HG03565 (cell line): Measurements from ENCODE around the gene MYLK3.

ENCODE experiments used
- ATAC-seq: cut with Tn5 transposase; IDR thresholded peaks from one replicate; pipeline ENCODE4 v1.9.1; 2021; ENCODE audit warnings: mild to moderate bottlenecking, moderate library complexity; ENCODE audit not compliant: unreplicated experiment

Gene MYLK3

GRCh38 chr16:46759309-46759708, 11.2 kb upstream of the MYLK3 start:
- ATAC-seq, result no peak

GRCh38 chr16:46757339-46758050, 9.4 kb upstream of the MYLK3 start:
- no peak for ATAC-seq

- no peak for ATAC-seq
These were observed 8.6 kb upstream of the MYLK3 start for GRCh38 chr16:46756772-46757171.

GRCh38 chr16:46753015-46753414, 4.9 kb upstream of the MYLK3 start:
- no peak for ATAC-seq

- ATAC-seq, result no peak
These were observed 3.2 kb upstream of the MYLK3 start for GRCh38 chr16:46751381-46751780.

DNA sequence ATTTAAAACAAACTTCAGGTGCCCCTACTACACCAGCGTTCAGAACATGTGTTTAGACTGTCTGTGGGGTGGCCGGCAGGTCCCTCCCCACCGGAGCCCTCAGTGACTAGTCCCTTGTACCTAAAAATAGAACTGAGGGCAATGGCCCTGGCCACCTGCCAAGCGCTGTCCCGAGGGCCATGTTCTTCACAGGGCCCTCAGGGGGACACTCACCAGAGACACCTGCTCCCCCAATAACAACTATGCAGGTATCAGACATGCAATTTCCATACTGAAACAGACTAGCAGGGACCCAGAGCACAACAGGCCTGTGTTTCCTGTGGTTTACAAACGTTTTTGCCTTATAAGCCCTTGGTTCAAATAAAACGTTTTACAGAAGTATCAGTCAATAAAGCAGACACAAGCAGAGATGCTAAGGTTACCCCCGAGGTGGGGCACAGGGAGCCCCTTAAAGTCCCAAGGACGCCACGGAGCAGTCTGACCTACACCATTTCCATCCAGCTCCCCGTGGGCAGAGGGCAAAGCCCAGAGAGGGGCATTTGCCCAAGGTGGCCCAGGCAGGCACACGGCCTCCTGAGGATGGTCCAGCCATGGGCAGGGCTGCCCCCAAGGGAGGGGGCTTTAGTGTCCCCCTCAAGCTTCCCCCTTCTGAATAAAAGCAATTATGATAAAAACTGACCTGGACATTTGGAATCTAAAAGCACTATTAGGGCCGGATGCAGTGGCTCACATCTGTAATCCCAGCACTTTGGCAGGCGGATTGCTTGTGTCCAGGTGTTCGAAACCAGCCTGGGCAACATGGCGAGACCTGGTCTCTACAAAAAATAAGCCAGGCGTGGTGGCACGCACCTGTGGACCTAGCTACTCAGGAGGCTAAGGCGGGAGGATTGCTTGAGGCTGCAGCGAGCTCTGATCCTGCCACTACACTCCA, 896 bp upstream of the MYLK3 start:
- peak; percentile 73 for ATAC-seq

GRCh38 chr16:46746821-46747776, 1.0 kb downstream of the MYLK3 start:
- ATAC-seq, result no peak

GRCh38 chr16:46745617-46746016, 2.5 kb downstream of the MYLK3 start:
- ATAC-seq, result no peak

DNA sequence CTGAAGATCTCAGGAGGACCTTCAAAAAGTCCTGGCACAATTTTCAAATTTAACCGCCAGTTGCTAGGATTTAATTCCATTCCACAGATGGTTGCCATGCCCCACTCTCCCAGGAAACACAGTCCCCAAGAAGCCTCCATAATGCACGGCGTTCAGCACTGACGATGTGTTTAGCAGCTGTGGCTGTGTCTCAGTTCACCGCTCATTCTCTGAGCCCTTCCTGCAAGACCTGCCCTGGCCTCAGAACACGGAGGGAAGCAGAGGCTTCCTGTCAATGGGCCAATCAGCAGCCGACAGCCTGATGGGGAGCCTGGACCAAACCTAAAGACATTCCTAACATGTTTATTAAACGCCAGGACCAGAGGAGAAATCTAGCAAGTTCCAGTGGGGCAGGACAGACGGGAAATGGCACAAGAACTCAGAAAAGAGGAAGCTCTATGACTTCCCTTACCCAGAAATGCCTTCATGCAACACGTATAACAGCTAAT, 4.9 kb downstream of the MYLK3 start:
- ATAC-seq, result no peak

DNA sequence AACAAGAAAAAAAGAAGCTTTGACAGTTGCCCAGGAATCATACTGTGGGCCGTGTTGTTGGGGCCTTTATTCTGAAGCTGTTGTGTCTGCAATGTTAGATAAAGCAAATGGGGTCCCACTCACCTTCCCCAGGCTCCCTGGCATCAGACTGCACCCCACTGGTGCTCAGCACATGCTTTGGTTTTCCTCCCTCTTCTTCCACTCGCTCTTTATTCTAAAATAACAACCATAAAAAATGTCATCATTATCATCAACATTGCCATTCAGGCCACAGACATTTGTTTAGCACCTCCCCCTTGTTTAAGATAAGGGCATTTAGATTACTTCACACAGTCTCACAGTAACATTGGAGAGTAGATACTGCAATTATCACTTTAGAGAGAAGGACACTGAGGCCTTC, 8.2 kb downstream of the MYLK3 start:
- ATAC-seq, result no peak

GRCh38 chr16:46737621-46738214, 10.4 kb downstream of the MYLK3 start:
- ATAC-seq, result no peak

- no peak for ATAC-seq
These were observed 11.4 kb downstream of the MYLK3 start for GRCh38 chr16:46736695-46737094.

DNA sequence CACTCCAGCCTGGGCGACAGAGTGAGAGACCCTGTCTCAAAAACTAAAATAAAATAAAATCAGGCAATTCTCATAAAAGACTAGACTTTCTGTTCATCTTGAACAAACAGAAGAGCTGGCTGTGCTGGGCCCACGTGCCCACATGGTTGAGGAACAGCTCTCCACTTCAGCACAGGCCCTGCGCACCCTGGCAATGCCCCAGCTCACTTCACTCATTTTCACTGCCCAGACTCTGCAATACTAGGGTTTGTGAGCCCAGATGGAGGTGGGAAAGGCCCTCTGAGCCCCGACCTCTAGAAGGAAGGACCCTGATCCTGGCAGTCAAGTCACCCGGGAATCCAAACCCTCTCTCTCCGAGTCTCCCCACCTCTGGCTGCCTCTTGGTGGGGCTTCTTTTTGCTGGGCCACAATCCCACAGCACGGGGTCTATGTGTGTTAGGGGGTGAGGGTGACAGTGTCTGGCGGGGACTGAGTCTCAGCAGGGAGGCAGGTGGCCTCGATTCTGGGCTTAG, 14.8 kb downstream of the MYLK3 start:
- ATAC-seq, result no peak

- ATAC-seq, result no peak
These were observed 15.6 kb downstream of the MYLK3 start for GRCh38 chr16:46732561-46732960.

GRCh38 chr16:46731691-46732555, 16.2 kb downstream of the MYLK3 start:
- no peak for ATAC-seq

- no peak for ATAC-seq
These were observed 17.1 kb downstream of the MYLK3 start for GRCh38 chr16:46730801-46731690.

- ATAC-seq, result no peak
These were observed 18.0 kb downstream of the MYLK3 start for GRCh38 chr16:46730126-46730525.

DNA sequence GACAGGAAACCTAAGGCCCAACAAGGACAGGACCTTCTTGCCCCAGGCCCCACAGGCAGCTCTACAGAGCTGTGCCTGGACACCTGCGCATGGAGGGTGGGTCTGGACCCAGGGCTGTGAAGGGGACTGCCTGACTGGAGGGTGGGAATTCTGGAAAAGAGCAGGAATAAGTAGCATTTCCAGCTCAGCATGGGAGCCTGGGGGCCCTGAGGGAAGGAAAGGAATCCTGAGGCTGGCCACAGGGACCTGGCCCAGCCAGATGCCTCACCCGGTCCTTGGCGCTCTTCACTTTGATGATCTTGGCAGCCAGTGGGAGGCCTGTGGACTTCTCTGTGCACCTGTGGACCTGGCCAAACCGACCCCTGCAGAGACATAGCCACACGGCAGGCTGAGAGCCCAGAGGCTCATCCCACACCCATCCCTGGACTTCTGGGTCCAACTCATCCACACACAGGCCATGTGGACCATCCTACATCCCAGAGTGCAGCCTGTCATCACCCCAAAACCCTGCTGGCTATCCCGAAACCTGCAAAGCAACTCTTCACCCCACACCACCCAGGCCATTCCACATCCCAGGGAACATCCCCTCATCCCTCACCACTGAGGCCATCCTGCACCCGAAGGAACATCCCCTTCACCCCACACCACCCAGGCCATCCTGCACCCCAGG, 18.7 kb downstream of the MYLK3 start:
- no peak for ATAC-seq
